CD4-positive, alpha-beta T cell (primary cell): ENCODE measurements around the gene CLSTN1. TPM values are rescaled to one million over a fixed set of nuclear protein-coding genes. Genes with fewer than 3 reads are reported as not detected.

Experiments used
- ATAC-seq: fragments of 200-7000 bp; cut with Tn5 transposase; one replicate; pipeline ENCODE4 v1.10.0; 2022; ENCODE audit warnings: mild to moderate bottlenecking; ENCODE audit not compliant: poor library complexity
- CTCF ChIA-PET: fragments of 350-600 bp; sonication (Branson Sonifier 250); formaldehyde crosslinking; loops from one replicate; lab custom pipeline; 2021; ENCODE audit warnings: antibody characterized with exemption, inconsistent platforms; lab: Charles Lee
- POLR2A ChIA-PET: fragments of 350-600 bp; sonication (Branson Sonifier 250); formaldehyde crosslinking; loops from one replicate; lab custom pipeline; 2021; ENCODE audit warnings: antibody characterized with exemption, inconsistent platforms; lab: Charles Lee
- DNase-seq, 14 experiments: peaks; one replicate each; pipeline ENCODE4 v3.0.0-alpha.2; 2013 to 2020; ENCODE audit warnings: mixed read lengths in 2 of 14
- H3K27ac ChIP-seq, 2 donors: one replicate each; pipeline versions ENCODE4 v1.5.1 to v1.7.0; 2013; ENCODE audit warnings: low read length in 2 of 2, low read depth in 1 of 2, mild to moderate bottlenecking in 1 of 2
- H3K27me3 ChIP-seq, 2 experiments: 1 replicate in 1 of 2; 2 replicates in 1 of 2; pipeline versions ENCODE4 v1.6.1 to v1.7.0; 2013; ENCODE audit warnings: low read length in 2 of 2, control low read depth in 1 of 2, mild to moderate bottlenecking in 1 of 2, moderate library complexity in 1 of 2; ENCODE audit not compliant: insufficient read depth in 2 of 2, control insufficient read depth in 1 of 2
- H3K36me3 ChIP-seq: one replicate; pipeline ENCODE4 v1.6.1; 2013; ENCODE audit warnings: low read length, control low read depth; ENCODE audit not compliant: insufficient read depth
- H3K4me1 ChIP-seq: one replicate; pipeline ENCODE4 v1.6.1; 2013; ENCODE audit warnings: low read length, control low read depth; ENCODE audit not compliant: insufficient read depth
- H3K4me3 ChIP-seq: one replicate; pipeline ENCODE4 v1.5.1; 2013; ENCODE audit warnings: mild to moderate bottlenecking, low read length, moderate library complexity
- H3K9me3 ChIP-seq, 2 experiments: 1 replicate in 1 of 2; 2 replicates in 1 of 2; pipeline versions ENCODE4 v1.6.1 to v1.7.0; 2013; ENCODE audit warnings: low read length in 2 of 2, mild to moderate bottlenecking in 2 of 2, control low read depth in 1 of 2, moderate library complexity in 1 of 2; ENCODE audit not compliant: control insufficient read depth in 1 of 2, insufficient read depth in 1 of 2
- H3K27ac Mint-ChIP-seq: one replicate; pipeline ENCODE4 v1.8.0; 2020; ENCODE audit warnings: mixed read lengths
- H3K27me3 Mint-ChIP-seq: one replicate; pipeline ENCODE4 v1.8.0; 2021; ENCODE audit warnings: mixed read lengths
- H3K36me3 Mint-ChIP-seq: one replicate; pipeline ENCODE4 v1.8.0; 2021; ENCODE audit warnings: low read depth, mixed read lengths
- H3K4me1 Mint-ChIP-seq: one replicate; pipeline ENCODE4 v1.8.0; 2021; ENCODE audit warnings: low read depth, mixed read lengths
- H3K4me3 Mint-ChIP-seq: one replicate; pipeline ENCODE4 v1.8.0; 2020; ENCODE audit warnings: mild to moderate bottlenecking, mixed read lengths
- H3K9me3 Mint-ChIP-seq: one replicate; pipeline ENCODE4 v1.8.0; 2020; ENCODE audit warnings: mixed read lengths
- intact Hi-C, 2 experiments: fragments of 100-400 bp; cut with DNase I in 1 of 2; cut with micrococcal nuclease in 1 of 2; formaldehyde crosslinking; loops; one replicate each; pipeline versions ENCODE4 v1.15.1 to v1.9.0; 2023 to 2025; cut with DNase I, micrococcal nuclease
- total RNA-seq, 174 experiments: library from RNA in 2 of 174; stranded (reverse) in 2 of 174; gene quantifications; one replicate each; pipeline ENCODE4 v1.2.3 and lab custom pipeline; 2021 to 2026
- TF ChIP-seq, protein P1 (sequence below): fragments of 200-600 bp; IDR thresholded peaks from one replicate; pipeline ENCODE4 v1.8.0; 2022; ENCODE audit warnings: antibody characterized with exemption, mild to moderate bottlenecking

The CLSTN1 gene
- total RNA-seq, 2 experiments from 2014 or later, result 66.8 to 68.1 TPM

DNA sequence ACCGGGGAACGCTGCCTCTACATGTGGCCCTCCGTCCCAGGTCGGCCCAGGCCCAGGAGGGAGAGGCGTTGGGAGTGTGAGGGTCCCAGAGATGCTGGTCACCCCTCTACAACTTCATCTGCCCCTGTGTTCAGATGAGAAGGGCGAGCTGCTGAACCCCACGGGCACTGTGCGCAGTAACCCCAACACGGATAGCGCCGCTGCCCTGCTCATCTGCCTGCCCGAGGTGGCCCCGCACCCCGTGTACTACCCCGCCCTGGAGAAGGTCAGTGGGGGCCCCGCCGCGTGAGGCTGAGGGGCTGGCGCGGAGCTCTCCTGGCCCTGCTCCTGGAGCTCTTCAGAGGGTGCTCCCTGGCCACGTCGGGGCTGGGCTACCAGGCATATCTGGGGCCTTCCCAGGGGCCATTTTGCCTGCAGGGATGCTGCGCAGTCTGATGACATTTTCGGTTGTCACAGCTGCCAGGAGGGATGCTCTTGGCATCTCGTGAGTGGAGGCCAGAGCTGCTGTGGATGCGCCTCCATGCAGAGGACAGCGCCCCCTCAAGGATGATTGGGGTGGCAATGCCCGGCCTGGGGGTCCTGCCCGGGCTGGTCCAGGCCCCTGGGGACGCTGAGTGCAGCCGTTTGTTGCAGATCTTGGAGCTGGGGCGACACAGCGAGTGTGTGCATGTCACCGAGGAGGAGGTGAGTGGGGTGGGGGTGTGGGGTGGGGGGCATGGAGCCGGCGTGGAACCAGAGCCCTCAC lies 103.6 kb downstream of the CLSTN1 start:
- Mint-ChIP-seq H3K9me3 (no peaks in the 10 kb centered on the region), H3K27ac (peak overlapping the region; percentile 96), H3K36me3 (peaks cover 84% of the 10 kb centered on the region), H3K27me3 (no peaks in the 10 kb centered on the region), H3K4me3 (peak overlapping the region; percentile 56), H3K4me1 (peaks cover 63% of the 10 kb centered on the region)
- no peaks in the 10 kb centered on the region for H3K27me3 ChIP-seq
- peak in 1 of 14 experiments; percentile 37 for DNase-seq
- peaks cover 92% of the 10 kb centered on the region for H3K36me3 ChIP-seq
- H3K9me3 ChIP-seq, result peaks cover 0 to 14% of the 10 kb centered on the region in 2 experiments
- peak overlapping the region; percentile 52 to 89 for H3K27ac ChIP-seq
- intact Hi-C loops, result loop anchor here in 1 of 2 experiments (5.0 kb wide), 1 partner anchor 68 kb away; the partner anchor contains the start of gene PIK3CD
- TF ChIP-seq, protein P1, sequence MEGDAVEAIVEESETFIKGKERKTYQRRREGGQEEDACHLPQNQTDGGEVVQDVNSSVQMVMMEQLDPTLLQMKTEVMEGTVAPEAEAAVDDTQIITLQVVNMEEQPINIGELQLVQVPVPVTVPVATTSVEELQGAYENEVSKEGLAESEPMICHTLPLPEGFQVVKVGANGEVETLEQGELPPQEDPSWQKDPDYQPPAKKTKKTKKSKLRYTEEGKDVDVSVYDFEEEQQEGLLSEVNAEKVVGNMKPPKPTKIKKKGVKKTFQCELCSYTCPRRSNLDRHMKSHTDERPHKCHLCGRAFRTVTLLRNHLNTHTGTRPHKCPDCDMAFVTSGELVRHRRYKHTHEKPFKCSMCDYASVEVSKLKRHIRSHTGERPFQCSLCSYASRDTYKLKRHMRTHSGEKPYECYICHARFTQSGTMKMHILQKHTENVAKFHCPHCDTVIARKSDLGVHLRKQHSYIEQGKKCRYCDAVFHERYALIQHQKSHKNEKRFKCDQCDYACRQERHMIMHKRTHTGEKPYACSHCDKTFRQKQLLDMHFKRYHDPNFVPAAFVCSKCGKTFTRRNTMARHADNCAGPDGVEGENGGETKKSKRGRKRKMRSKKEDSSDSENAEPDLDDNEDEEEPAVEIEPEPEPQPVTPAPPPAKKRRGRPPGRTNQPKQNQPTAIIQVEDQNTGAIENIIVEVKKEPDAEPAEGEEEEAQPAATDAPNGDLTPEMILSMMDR, result no peak
- ChIA-PET CTCF (interaction anchor here (0.5 to 3.9 kb wide), 6 partner anchors 19 to 104 kb away, joined by 3 to 34 read pairs (median 4); no protein-coding TSS in a partner anchor), POLR2A (interaction anchor here (0.9 to 11.0 kb wide), 7 partner anchors 8 to 92 kb away, joined by 3 to 228 read pairs (median 10); partner anchors contain the start of gene PIK3CD)
- no peak overlapping the region for H3K4me3 ChIP-seq
- no peak for ATAC-seq
- H3K4me1 ChIP-seq, result peaks cover 100% of the 10 kb centered on the region

DNA sequence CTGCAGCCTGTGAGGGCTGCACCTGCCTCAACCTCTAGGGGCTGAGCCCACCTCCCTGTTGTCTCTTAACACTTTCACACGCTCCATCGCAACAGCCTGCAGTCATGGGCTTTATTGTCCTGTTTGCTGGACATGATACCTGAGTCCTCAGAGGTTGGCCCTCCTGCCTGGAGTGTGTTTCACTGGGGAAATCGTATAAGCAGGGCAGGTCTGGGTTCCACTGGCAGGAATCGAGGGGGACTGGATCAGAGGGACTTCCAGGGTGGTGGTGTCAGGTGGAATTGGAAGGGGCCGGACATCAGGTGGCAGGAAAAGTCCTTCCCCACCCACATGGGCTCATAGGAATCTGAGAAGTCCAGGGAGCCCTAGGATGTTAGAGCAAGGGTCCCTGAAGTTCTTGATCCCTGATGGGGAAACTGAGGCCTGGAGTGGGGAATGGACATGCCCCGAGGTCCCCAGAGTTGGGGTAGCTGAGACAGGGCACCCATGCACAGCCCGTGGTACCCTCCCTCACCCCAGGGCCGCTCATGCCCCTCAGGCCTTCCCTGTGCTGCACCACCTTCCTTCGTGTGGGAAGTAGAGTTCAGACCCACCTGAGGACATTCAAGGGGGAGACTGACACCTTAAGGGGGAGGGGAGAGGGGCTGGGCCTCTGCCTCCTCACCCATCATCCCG lies 105.6 kb downstream of the CLSTN1 start:
- Mint-ChIP-seq H3K4me3 (peak overlapping the region; percentile 88), H3K27me3 (no peaks in the 10 kb centered on the region), H3K4me1 (peaks cover 54% of the 10 kb centered on the region), H3K27ac (peak overlapping the region; percentile 96), H3K9me3 (no peaks in the 10 kb centered on the region), H3K36me3 (peaks cover 79% of the 10 kb centered on the region)
- intact Hi-C loops, result loop anchor here in 1 of 2 experiments (5.0 kb wide), 1 partner anchor 66 kb away; the partner anchor contains the start of gene PIK3CD
- peaks cover 89% of the 10 kb centered on the region for H3K36me3 ChIP-seq
- peaks cover 99% of the 10 kb centered on the region for H3K4me1 ChIP-seq
- DNase-seq, result no peak
- ChIA-PET POLR2A (interaction anchor here (0.9 to 11.0 kb wide), 17 partner anchors 10 to 192 kb away, joined by 3 to 228 read pairs (median 7); partner anchors contain the start of genes CTNNBIP1 and PIK3CD), CTCF (interaction anchor here (0.8 to 4.1 kb wide), 7 partner anchors 9 to 102 kb away, joined by 3 to 51 read pairs (median 5); no protein-coding TSS in a partner anchor)
- no peaks in the 10 kb centered on the region for H3K27me3 ChIP-seq
- no peak for ATAC-seq
- TF ChIP-seq, protein P1, result no peak
- peak overlapping the region; percentile 91 for H3K4me3 ChIP-seq
- peak overlapping the region; percentile 47 to 89 for H3K27ac ChIP-seq
- peaks cover 0 to 10% of the 10 kb centered on the region in 2 experiments for H3K9me3 ChIP-seq
